HEK293 (cell line): ENCODE results near the gene PPP1R10.
A peak's percentile ranks its signal among the peaks of the same experiment; 100 is the strongest.

Experiments used
- CTCF ChIA-PET: fragments of 350-600 bp; formaldehyde crosslinking; extraction: SDS; loops from one replicate; lab custom pipeline; 2021; ENCODE audit warnings: antibody characterized with exemption; lab: Yijun Ruan, JAX
- POLR2A ChIA-PET: fragments of 300-600 bp; formaldehyde crosslinking; extraction: SDS; loops from one replicate; lab custom pipeline; 2020; ENCODE audit warnings: antibody characterized with exemption, inconsistent platforms; lab: Yijun Ruan, JAX
- H3K27ac ChIP-seq: fragments of 200-500 bp; sonication (Bioruptor generic); 2 replicates; pipeline ENCODE4 v1.5.1; 2014; ENCODE audit warnings: low read depth, low read length, control low read depth, inconsistent platforms; ENCODE audit errors: extremely low read depth
- H3K36me3 ChIP-seq, 2 experiments: fragments of 200-500 bp in 1 of 2; sonication (Bioruptor generic) in 1 of 2; 1 replicate in 1 of 2; 2 replicates in 1 of 2; pipeline ENCODE4 v1.5.1; 2014 to 2017; ENCODE audit warnings: inconsistent platforms in 2 of 2, low read length in 2 of 2; ENCODE audit not compliant: control insufficient read depth in 2 of 2, insufficient read depth in 1 of 2
- H3K4me1 ChIP-seq: fragments of 200-500 bp; sonication (Bioruptor generic); 2 replicates; pipeline ENCODE4 v1.5.1; 2014; ENCODE audit warnings: mild to moderate bottlenecking, low read length, inconsistent platforms; ENCODE audit not compliant: control insufficient read depth, insufficient read depth
- H3K4me3 ChIP-seq: 2 replicates; pipeline ENCODE4 v1.5.1; 2011; ENCODE audit warnings: low read depth, mild to moderate bottlenecking, control low read depth, low read length, moderate library complexity
- H3K9me3 ChIP-seq: fragments of 200-500 bp; sonication (Bioruptor generic); 2 replicates; pipeline ENCODE4 v1.5.1; 2014; ENCODE audit warnings: low read depth, low read length, inconsistent platforms; ENCODE audit not compliant: control insufficient read depth, insufficient read depth
- GLIS2 ChIP-seq: fragments of 450-650 bp; formaldehyde crosslinking; IDR thresholded peaks from 2 replicates; pipeline ENCODE4 v1.5.1; 2016; ENCODE audit warnings: missing biosample characterization, missing genetic modification characterization
- HOXC10 ChIP-seq: sonication (generic); formaldehyde crosslinking; IDR thresholded peaks from 2 replicates; pipeline ENCODE4 v1.8.1; 2023; ENCODE audit warnings: mild to moderate bottlenecking, missing genetic modification reagents
- KLF1 ChIP-seq: fragments of 450-650 bp; formaldehyde crosslinking; IDR thresholded peaks from 2 replicates; pipeline ENCODE4 v1.5.1; 2016; ENCODE audit warnings: missing biosample characterization, missing genetic modification characterization
- KLF8 ChIP-seq: fragments of 450-650 bp; formaldehyde crosslinking; IDR thresholded peaks from 2 replicates; pipeline ENCODE4 v1.5.1; 2016; ENCODE audit warnings: missing biosample characterization, missing genetic modification characterization
- MEIS1 ChIP-seq: sonication (generic); formaldehyde crosslinking; IDR thresholded peaks from 2 replicates; pipeline ENCODE4 v1.8.1; 2022; ENCODE audit warnings: missing genetic modification reagents, mild to moderate bottlenecking, borderline replicate concordance
- MZF1 ChIP-seq: fragments of 450-650 bp; formaldehyde crosslinking; IDR thresholded peaks from 2 replicates; pipeline ENCODE4 v1.5.1; 2017; ENCODE audit warnings: missing biosample characterization, missing genetic modification characterization, borderline replicate concordance
- SETDB1 ChIP-seq: IDR thresholded peaks from one replicate; pipeline ENCODE4 v1.6.1; 2017; ENCODE audit warnings: mild to moderate bottlenecking, low read length, moderate library complexity, mixed read lengths; ENCODE audit not compliant: insufficient read length
- SP2 ChIP-seq: fragments of 450-650 bp; formaldehyde crosslinking; IDR thresholded peaks from 2 replicates; pipeline ENCODE4 v1.5.1; 2016; ENCODE audit warnings: missing biosample characterization, missing genetic modification characterization
- TSHZ1 ChIP-seq: fragments of 450-650 bp; formaldehyde crosslinking; IDR thresholded peaks from 2 replicates; pipeline ENCODE4 v1.5.1; 2016; ENCODE audit warnings: missing biosample characterization, missing genetic modification characterization, borderline replicate concordance
- YY2 ChIP-seq: fragments of 450-650 bp; formaldehyde crosslinking; IDR thresholded peaks from 2 replicates; pipeline ENCODE4 v1.5.1; 2016; ENCODE audit warnings: missing biosample characterization, missing genetic modification characterization
- ZBTB11 ChIP-seq: fragments of 450-650 bp; formaldehyde crosslinking; conservative IDR thresholded peaks from 2 replicates; pipeline ENCODE4 v1.5.1; 2016; ENCODE audit warnings: low read depth, missing biosample characterization, missing genetic modification characterization
- ZBTB21 ChIP-seq: fragments of 450-650 bp; formaldehyde crosslinking; IDR thresholded peaks from 2 replicates; pipeline ENCODE4 v1.5.1; 2017; ENCODE audit warnings: missing biosample characterization, missing genetic modification characterization
- ZNF266 ChIP-seq: fragments of 450-650 bp; formaldehyde crosslinking; IDR thresholded peaks from 2 replicates; pipeline ENCODE4 v1.5.1; 2016; ENCODE audit warnings: missing biosample characterization, missing genetic modification characterization, low read depth
- ZNF501 ChIP-seq: fragments of 450-650 bp; formaldehyde crosslinking; IDR thresholded peaks from 2 replicates; pipeline ENCODE4 v1.5.1; 2016; ENCODE audit warnings: missing biosample characterization, missing genetic modification characterization
- ZNF707 ChIP-seq: fragments of 450-650 bp; formaldehyde crosslinking; IDR thresholded peaks from 2 replicates; pipeline ENCODE4 v1.5.1; 2016; ENCODE audit warnings: missing biosample characterization, missing genetic modification characterization
- TF ChIP-seq, protein P1 (sequence below): fragments of 450-650 bp; formaldehyde crosslinking; IDR thresholded peaks from 2 replicates; pipeline ENCODE4 v1.5.1; 2016; ENCODE audit warnings: missing biosample characterization, missing genetic modification characterization
- TF ChIP-seq, protein P2 (sequence below): fragments of 450-650 bp; formaldehyde crosslinking; IDR thresholded peaks from 2 replicates; pipeline ENCODE4 v1.5.1; 2016; ENCODE audit warnings: missing biosample characterization, missing genetic modification characterization
- TF ChIP-seq, protein P3 (sequence below): fragments of 450-650 bp; formaldehyde crosslinking; IDR thresholded peaks from 2 replicates; pipeline ENCODE4 v1.5.1; 2016; ENCODE audit warnings: missing biosample characterization, missing genetic modification characterization, borderline replicate concordance
- TF ChIP-seq, protein P4 (sequence below): fragments of 450-650 bp; formaldehyde crosslinking; IDR thresholded peaks from 2 replicates; pipeline ENCODE4 v1.5.1; 2016; ENCODE audit warnings: missing biosample characterization, missing genetic modification characterization
- TF ChIP-seq, protein P5 (sequence below): fragments of 450-650 bp; formaldehyde crosslinking; optimal IDR thresholded peaks from 2 replicates; pipeline ENCODE3; 2016; ENCODE audit warnings: missing biosample characterization, mild to moderate bottlenecking, missing genetic modification characterization

The PPP1R10 gene

DNA sequence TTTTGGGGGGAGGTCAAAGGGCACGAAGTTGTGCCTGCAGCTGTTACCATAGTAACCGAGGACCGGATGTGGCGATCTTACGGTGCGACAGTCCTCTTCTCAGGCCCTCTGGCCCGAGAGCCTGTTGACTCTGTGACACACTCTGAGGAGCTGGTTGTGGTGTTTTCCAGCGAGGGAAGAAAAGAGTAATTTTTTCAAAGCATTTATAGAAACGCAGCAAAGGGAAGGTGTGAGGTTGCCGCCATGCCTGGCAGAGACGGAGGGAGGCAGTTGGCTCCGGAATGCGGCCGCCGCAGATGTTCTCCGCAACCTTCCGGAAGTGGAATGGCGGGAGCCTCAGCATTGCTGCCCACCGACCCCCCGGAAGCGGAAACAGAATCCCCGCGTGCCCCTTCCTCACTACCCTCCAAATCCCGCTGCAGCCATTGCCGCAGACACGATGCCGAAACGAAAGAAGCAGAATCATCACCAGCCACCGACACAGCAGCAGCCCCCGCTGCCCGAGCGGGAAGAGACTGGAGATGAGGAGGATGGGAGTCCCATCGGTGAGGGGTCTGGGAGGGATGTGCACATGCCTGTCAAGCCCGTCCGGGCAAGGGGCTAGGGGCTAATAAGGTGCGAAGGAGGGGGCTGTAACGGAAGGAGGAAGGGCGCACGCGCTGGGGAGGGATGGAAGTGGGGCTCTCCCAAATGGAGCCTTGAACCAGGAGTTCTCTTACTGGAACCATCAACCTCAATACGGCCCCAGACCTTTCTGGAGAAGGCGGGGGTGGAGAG lies 59.9 kb downstream of the PPP1R10 start, which contains the start of gene PRR3 (continued):
- TF ChIP-seq ZBTB21 (tag by site-specific recombination), result peak; percentile 52
- TF ChIP-seq YY2 (tag by site-specific recombination), result peak; percentile 95
- peak; percentile 91 for TF ChIP-seq SP2 (tag by site-specific recombination)
- no peak for TF ChIP-seq MEIS1 (CRISPR knock-in tag)
- no peak for TF ChIP-seq HOXC10
- TF ChIP-seq, protein P1, sequence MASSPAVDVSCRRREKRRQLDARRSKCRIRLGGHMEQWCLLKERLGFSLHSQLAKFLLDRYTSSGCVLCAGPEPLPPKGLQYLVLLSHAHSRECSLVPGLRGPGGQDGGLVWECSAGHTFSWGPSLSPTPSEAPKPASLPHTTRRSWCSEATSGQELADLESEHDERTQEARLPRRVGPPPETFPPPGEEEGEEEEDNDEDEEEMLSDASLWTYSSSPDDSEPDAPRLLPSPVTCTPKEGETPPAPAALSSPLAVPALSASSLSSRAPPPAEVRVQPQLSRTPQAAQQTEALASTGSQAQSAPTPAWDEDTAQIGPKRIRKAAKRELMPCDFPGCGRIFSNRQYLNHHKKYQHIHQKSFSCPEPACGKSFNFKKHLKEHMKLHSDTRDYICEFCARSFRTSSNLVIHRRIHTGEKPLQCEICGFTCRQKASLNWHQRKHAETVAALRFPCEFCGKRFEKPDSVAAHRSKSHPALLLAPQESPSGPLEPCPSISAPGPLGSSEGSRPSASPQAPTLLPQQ (tag by site-specific recombination), result peak; percentile 75; the same call in 1 of the 2 replicates
- TF ChIP-seq ZBTB11 (tag by site-specific recombination), result peak; percentile 99
- TF ChIP-seq SETDB1, result peak; percentile 55
- peak; percentile 94 for TF ChIP-seq MZF1 (tag by site-specific recombination)
- no peak for TF ChIP-seq ZNF707 (tag by site-specific recombination)
- TF ChIP-seq, protein P2, sequence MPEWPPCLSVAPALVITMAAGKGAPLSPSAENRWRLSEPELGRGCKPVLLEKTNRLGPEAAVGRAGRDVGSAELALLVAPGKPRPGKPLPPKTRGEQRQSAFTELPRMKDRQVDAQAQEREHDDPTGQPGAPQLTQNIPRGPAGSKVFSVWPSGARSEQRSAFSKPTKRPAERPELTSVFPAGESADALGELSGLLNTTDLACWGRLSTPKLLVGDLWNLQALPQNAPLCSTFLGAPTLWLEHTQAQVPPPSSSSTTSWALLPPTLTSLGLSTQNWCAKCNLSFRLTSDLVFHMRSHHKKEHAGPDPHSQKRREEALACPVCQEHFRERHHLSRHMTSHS (tag by site-specific recombination), result no peak
- peak; percentile 94; the same call in 1 of the 2 replicates for TF ChIP-seq ZNF501 (tag by site-specific recombination)
- TF ChIP-seq, protein P3, sequence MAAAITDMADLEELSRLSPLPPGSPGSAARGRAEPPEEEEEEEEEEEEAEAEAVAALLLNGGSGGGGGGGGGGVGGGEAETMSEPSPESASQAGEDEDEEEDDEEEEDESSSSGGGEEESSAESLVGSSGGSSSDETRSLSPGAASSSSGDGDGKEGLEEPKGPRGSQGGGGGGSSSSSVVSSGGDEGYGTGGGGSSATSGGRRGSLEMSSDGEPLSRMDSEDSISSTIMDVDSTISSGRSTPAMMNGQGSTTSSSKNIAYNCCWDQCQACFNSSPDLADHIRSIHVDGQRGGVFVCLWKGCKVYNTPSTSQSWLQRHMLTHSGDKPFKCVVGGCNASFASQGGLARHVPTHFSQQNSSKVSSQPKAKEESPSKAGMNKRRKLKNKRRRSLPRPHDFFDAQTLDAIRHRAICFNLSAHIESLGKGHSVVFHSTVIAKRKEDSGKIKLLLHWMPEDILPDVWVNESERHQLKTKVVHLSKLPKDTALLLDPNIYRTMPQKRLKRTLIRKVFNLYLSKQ (tag by site-specific recombination), result no peak
- TF ChIP-seq GLIS2 (tag by site-specific recombination), result peak; percentile 73

GRCh38 chr6:30556066-30556905 lies 60.8 kb downstream of the PPP1R10 start, which contains the start of gene GNL1:
TSS of gene GNL1 (minus strand) at chr6:30556489. CDS start at chr6:30556203, 286 bp downstream.
- H3K4me3 ChIP-seq, result peak within 1 kb of the TSS; percentile 86
- ChIA-PET CTCF (interaction anchor here (0.6 to 9.2 kb wide), 4 partner anchors 13 to 116 kb away, joined by 3 to 175 read pairs (median 5); partner anchors contain the start of genes ABCF1 and DHX16), POLR2A (interaction anchor here (0.5 to 4.1 kb wide), 13 partner anchors 9 to 1959 kb away, joined by 3 to 41 read pairs (median 5); partner anchors contain the start of genes ABCF1, DHX16, MRPS18B and PPP1R10)
- 0 out of 2 replicates have a peak, but pooled peaks cover 3% of the 10 kb centered on the region for H3K4me1 ChIP-seq
- peaks cover 20 to 53% of the 10 kb centered on the region in 2 experiments; a peak in 2 of 3 replicates for H3K36me3 ChIP-seq
- peak within 1 kb of the TSS; percentile 74 for H3K27ac ChIP-seq
- no peaks in the 10 kb centered on the region for H3K9me3 ChIP-seq
- TF ChIP-seq ZNF266 (no peak), KLF8 (tag by site-specific recombination) (peak; percentile 72), TSHZ1 (0 out of 2 replicates have a peak, but pooled peaks have one; percentile 27), KLF1 (tag by site-specific recombination) (peak; percentile 63)
- TF ChIP-seq, protein P4, sequence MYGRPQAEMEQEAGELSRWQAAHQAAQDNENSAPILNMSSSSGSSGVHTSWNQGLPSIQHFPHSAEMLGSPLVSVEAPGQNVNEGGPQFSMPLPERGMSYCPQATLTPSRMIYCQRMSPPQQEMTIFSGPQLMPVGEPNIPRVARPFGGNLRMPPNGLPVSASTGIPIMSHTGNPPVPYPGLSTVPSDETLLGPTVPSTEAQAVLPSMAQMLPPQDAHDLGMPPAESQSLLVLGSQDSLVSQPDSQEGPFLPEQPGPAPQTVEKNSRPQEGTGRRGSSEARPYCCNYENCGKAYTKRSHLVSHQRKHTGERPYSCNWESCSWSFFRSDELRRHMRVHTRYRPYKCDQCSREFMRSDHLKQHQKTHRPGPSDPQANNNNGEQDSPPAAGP (tag by site-specific recombination), result peak; percentile 86
- TF ChIP-seq, protein P5, sequence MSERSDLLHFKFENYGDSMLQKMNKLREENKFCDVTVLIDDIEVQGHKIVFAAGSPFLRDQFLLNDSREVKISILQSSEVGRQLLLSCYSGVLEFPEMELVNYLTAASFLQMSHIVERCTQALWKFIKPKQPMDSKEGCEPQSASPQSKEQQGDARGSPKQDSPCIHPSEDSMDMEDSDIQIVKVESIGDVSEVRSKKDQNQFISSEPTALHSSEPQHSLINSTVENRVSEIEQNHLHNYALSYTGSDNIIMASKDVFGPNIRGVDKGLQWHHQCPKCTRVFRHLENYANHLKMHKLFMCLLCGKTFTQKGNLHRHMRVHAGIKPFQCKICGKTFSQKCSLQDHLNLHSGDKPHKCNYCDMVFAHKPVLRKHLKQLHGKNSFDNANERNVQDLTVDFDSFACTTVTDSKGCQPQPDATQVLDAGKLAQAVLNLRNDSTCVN (tag by site-specific recombination), result peak; percentile 91
